Measurements from ENCODE around the gene GPRC5B. TPM values are rescaled to one million over a fixed set of nuclear protein-coding genes. Genes with fewer than 3 reads are reported as not detected.

GPRC5B gene
- total RNA-seq, 1 donor from 2014 or later, result 0.07 TPM

GRCh38 chr16:19835968-19836421 is 48.7 kb downstream of the GPRC5B start:
- no peak overlapping the region for H3K4me3 Mint-ChIP-seq
- CTCF ChIA-PET, result no interaction called here
- no peak overlapping the region for H3K27ac Mint-ChIP-seq
- DNase-seq (no peak), ATAC-seq (ENCODE audit: low read depth) (no peak)
- TF ChIP-seq CTCF (IDR thresholded peaks at IDR 0.05), result no peak
- POLR2A ChIA-PET, result no interaction called here
- H3K27me3 Mint-ChIP-seq, result no peaks in the 10 kb centered on the region
- no peaks in the 10 kb centered on the region for H3K9me3 Mint-ChIP-seq
- H3K4me1 Mint-ChIP-seq, result no peaks in the 10 kb centered on the region
- intact Hi-C loops (cut with micrococcal nuclease), result no loop called here
- no peaks in the 10 kb centered on the region for H3K36me3 Mint-ChIP-seq (ENCODE audit: low read depth)

GRCh38 chr16:19835196-19835595 is 49.5 kb downstream of the GPRC5B start:
- peaks cover 1% of the 10 kb centered on the region for H3K4me1 Mint-ChIP-seq
- intact Hi-C loops (cut with micrococcal nuclease), result no loop called here
- H3K36me3 Mint-ChIP-seq (ENCODE audit: low read depth), result no peaks in the 10 kb centered on the region
- no peak for ATAC-seq (ENCODE audit: low read depth)
- no peaks in the 10 kb centered on the region for H3K27me3 Mint-ChIP-seq
- H3K4me3 Mint-ChIP-seq, result no peak overlapping the region
- no peaks in the 10 kb centered on the region for H3K9me3 Mint-ChIP-seq
- DNase-seq, result no peak
- ChIA-PET POLR2A (no interaction called here), CTCF (no interaction called here)
- no peak overlapping the region for H3K27ac Mint-ChIP-seq
- TF ChIP-seq CTCF (IDR thresholded peaks at IDR 0.05), result no peak

- H3K36me3 Mint-ChIP-seq (ENCODE audit: low read depth), result no peaks in the 10 kb centered on the region
- peaks cover 1% of the 10 kb centered on the region for H3K4me1 Mint-ChIP-seq
- H3K9me3 Mint-ChIP-seq, result no peaks in the 10 kb centered on the region
- ChIA-PET CTCF (no interaction called here), POLR2A (no interaction called here)
- intact Hi-C loops (cut with micrococcal nuclease), result no loop called here
- ATAC-seq (ENCODE audit: low read depth), result no peak
- H3K27me3 Mint-ChIP-seq, result no peaks in the 10 kb centered on the region
- no peak for TF ChIP-seq CTCF (IDR thresholded peaks at IDR 0.05)
- no peak for DNase-seq
- no peak overlapping the region for H3K27ac Mint-ChIP-seq
- H3K4me3 Mint-ChIP-seq, result no peak overlapping the region
These were observed 51.1 kb downstream of the GPRC5B start for GRCh38 chr16:19833581-19833980.

- H3K4me3 Mint-ChIP-seq, result no peak overlapping the region
- no peak for TF ChIP-seq CTCF (IDR thresholded peaks at IDR 0.05)
- CTCF ChIA-PET, result no interaction called here
These were observed 51.5 kb downstream of the GPRC5B start for GRCh38 chr16:19833176-19833575.

GRCh38 chr16:19831678-19832077 is 53.0 kb downstream of the GPRC5B start:
- CTCF ChIA-PET, result no interaction called here
- no peak overlapping the region for H3K27ac Mint-ChIP-seq

More at GRCh38 chr16:19833176-19833575, 51.5 kb downstream of the GPRC5B start:
- no peaks in the 10 kb centered on the region for H3K27me3 Mint-ChIP-seq
- H3K4me1 Mint-ChIP-seq, result peaks cover 1% of the 10 kb centered on the region
- no peak overlapping the region for H3K27ac Mint-ChIP-seq
- DNase-seq, result no peak
- no peaks in the 10 kb centered on the region for H3K36me3 Mint-ChIP-seq (ENCODE audit: low read depth)
- POLR2A ChIA-PET, result no interaction called here
- ATAC-seq (ENCODE audit: low read depth), result no peak
- no peaks in the 10 kb centered on the region for H3K9me3 Mint-ChIP-seq
- intact Hi-C loops (cut with micrococcal nuclease), result no loop called here

More at GRCh38 chr16:19831678-19832077, 53.0 kb downstream of the GPRC5B start:
- no peak overlapping the region for H3K4me3 Mint-ChIP-seq
- H3K27me3 Mint-ChIP-seq, result no peaks in the 10 kb centered on the region
- no peak for DNase-seq
- no peaks in the 10 kb centered on the region for H3K36me3 Mint-ChIP-seq (ENCODE audit: low read depth)
- peaks cover 1% of the 10 kb centered on the region for H3K4me1 Mint-ChIP-seq
- intact Hi-C loops (cut with micrococcal nuclease), result no loop called here
- no peaks in the 10 kb centered on the region for H3K9me3 Mint-ChIP-seq
- POLR2A ChIA-PET, result no interaction called here
- TF ChIP-seq CTCF (IDR thresholded peaks at IDR 0.05), result no peak
- ATAC-seq (ENCODE audit: low read depth), result no peak

Data from activated B cell treated with CpG ODN at 0.5 μM for 24 hours (primary cell).